Cardiac muscle cell (in vitro differentiated cells and primary cell): ENCODE data around the gene CIAO1. TPM values are rescaled to one million over a fixed set of nuclear protein-coding genes. Genes with fewer than 3 reads are reported as not detected.
A peak's percentile ranks its signal among the peaks of the same experiment; 100 is the strongest.

Experiments used
- DNase-seq, 2 donors: peaks; one replicate each; pipeline versions ENCODE4 v3.0.0 to v3.0.0-alpha.2; 2010 to 2017; ENCODE audit warnings: low read depth in 1 of 2, low spot score in 1 of 2
- H3K27ac ChIP-seq: fragments of 200-600 bp; sonication (generic); 2 replicates; pipeline ENCODE4 v1.5.1; 2016
- H3K27me3 ChIP-seq: fragments of 200-600 bp; sonication (generic); 2 replicates; pipeline ENCODE4 v1.6.0; 2016; ENCODE audit warnings: control low read depth
- H3K36me3 ChIP-seq: fragments of 200-600 bp; sonication (generic); 2 replicates; pipeline ENCODE4 v1.5.1; 2016; ENCODE audit warnings: control low read depth
- H3K4me1 ChIP-seq: fragments of 200-600 bp; sonication (generic); 2 replicates; pipeline ENCODE4 v1.8.1; 2017; ENCODE audit warnings: low read depth, mild to moderate bottlenecking, mixed run types
- H3K4me3 ChIP-seq: fragments of 200-600 bp; sonication (generic); 2 replicates; pipeline ENCODE4 v1.5.1; 2016; ENCODE audit warnings: mild to moderate bottlenecking
- H3K9me3 ChIP-seq: fragments of 200-600 bp; sonication (generic); 2 replicates; pipeline ENCODE4 v1.5.1; 2017; ENCODE audit warnings: low read depth, mild to moderate bottlenecking, control low read depth
- CTCF ChIP-seq: IDR thresholded peaks from 2 replicates; pipeline ENCODE4 v1.5.1; 2012; ENCODE audit warnings: low read depth, mild to moderate bottlenecking, low read length
- polyA plus RNA-seq: library from polyadenylated mRNA; unstranded; fragments of >200 nt; fragmentation: Nextera tagmentation; extraction: Ambion mirVana; gene quantifications from 2 replicates; pipeline ENCODE4 v1.2.1, GENCODE V29; 2016
- total RNA-seq: library from RNA; depleted of rRNA; stranded (reverse); fragments of >200 nt; gene quantifications from 2 replicates; pipeline ENCODE4 v1.2.3, GENCODE V29; 2016

The CIAO1 gene
- total and polyA plus RNA-seq, 2 experiments from 2014 or later = 88.6 to 97.3 TPM

GRCh38 chr2:96247009-96247408 lies 19.0 kb upstream of the CIAO1 start:
- Histone ChIP-seq H3K27ac (no peak overlapping the region), H3K36me3 (no peaks in the 10 kb centered on the region), H3K27me3 (no peaks in the 10 kb centered on the region), H3K9me3 (no peaks in the 10 kb centered on the region), H3K4me1 (peaks cover 6% of the 10 kb centered on the region), H3K4me3 (no peak overlapping the region)
- TF ChIP-seq CTCF = no peak
- no peak for DNase-seq

GRCh38 chr2:96247896-96248295 lies 18.1 kb upstream of the CIAO1 start:
- TF ChIP-seq CTCF = no peak
- Histone ChIP-seq H3K36me3 (peaks cover 3% of the 10 kb centered on the region), H3K27me3 (no peaks in the 10 kb centered on the region), H3K4me1 (peaks cover 6% of the 10 kb centered on the region), H3K27ac (no peak overlapping the region), H3K4me3 (no peak overlapping the region), H3K9me3 (no peaks in the 10 kb centered on the region)
- no peak for DNase-seq

- Histone ChIP-seq H3K4me1 (peaks cover 6% of the 10 kb centered on the region), H3K4me3 (no peak overlapping the region), H3K27ac (no peak overlapping the region), H3K36me3 (peaks cover 9% of the 10 kb centered on the region), H3K9me3 (no peaks in the 10 kb centered on the region), H3K27me3 (no peaks in the 10 kb centered on the region)
- TF ChIP-seq CTCF = no peak
- DNase-seq = no peak
Observed at GRCh38 chr2:96248624-96249023, 17.4 kb upstream of the CIAO1 start.

GRCh38 chr2:96249654-96250053 lies 16.4 kb upstream of the CIAO1 start:
- H3K4me3 ChIP-seq = no peak overlapping the region
- DNase-seq = peak in 1 of 2 donors; percentile 51
- no peaks in the 10 kb centered on the region for H3K9me3 ChIP-seq
- H3K27me3 ChIP-seq = no peaks in the 10 kb centered on the region
- H3K4me1 ChIP-seq = peaks cover 6% of the 10 kb centered on the region
- TF ChIP-seq CTCF = no peak
- H3K36me3 ChIP-seq = peaks cover 16% of the 10 kb centered on the region
- peak overlapping the region; percentile 67 for H3K27ac ChIP-seq

- no peak for DNase-seq
- Histone ChIP-seq H3K36me3 (peaks cover 18% of the 10 kb centered on the region), H3K27ac (peak overlapping the region; percentile 67), H3K9me3 (no peaks in the 10 kb centered on the region), H3K4me1 (peaks cover 6% of the 10 kb centered on the region), H3K4me3 (no peak overlapping the region), H3K27me3 (no peaks in the 10 kb centered on the region)
- no peak for TF ChIP-seq CTCF
Observed at GRCh38 chr2:96250188-96250587, 15.8 kb upstream of the CIAO1 start.
